Measurements from ENCODE around the gene SLC22A12. TPM values are rescaled to one million over a fixed set of nuclear protein-coding genes. Genes with fewer than 3 reads are reported as not detected.

SLC22A12 gene
- total RNA-seq, 4 donors from 2014 or later = not detected

DNA sequence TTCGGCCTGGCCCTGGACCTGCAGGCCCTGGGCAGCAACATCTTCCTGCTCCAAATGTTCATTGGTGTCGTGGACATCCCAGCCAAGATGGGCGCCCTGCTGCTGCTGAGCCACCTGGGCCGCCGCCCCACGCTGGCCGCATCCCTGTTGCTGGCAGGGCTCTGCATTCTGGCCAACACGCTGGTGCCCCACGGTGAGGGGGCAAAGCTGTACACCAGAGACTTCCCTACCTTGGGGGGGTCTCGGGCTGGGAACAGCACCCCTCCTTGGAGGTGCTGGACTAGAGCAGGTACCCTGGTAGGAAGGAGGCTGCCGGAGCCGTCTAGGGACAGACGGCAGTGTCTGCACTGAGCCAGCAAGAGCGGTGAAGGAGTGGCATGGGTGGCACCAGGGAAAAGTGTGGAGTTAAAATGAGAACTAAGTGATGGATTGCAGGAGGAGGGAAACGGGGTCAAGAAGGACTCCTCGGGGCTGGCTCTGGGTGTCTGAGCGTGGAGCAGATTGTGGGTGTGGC lies 8.7 kb downstream of the SLC22A12 start:
- no peak for DNase-seq (ENCODE audit: low spot score in 2 of 2)
- Histone ChIP-seq H3K4me1 (no peaks in the 10 kb centered on the region), H3K27ac (no peak overlapping the region), H3K36me3 (no peaks in the 10 kb centered on the region), H3K27me3 (no peaks in the 10 kb centered on the region), H3K9me3 (no peaks in the 10 kb centered on the region), H3K4me3 (no peak overlapping the region)
- TF ChIP-seq, protein P1, sequence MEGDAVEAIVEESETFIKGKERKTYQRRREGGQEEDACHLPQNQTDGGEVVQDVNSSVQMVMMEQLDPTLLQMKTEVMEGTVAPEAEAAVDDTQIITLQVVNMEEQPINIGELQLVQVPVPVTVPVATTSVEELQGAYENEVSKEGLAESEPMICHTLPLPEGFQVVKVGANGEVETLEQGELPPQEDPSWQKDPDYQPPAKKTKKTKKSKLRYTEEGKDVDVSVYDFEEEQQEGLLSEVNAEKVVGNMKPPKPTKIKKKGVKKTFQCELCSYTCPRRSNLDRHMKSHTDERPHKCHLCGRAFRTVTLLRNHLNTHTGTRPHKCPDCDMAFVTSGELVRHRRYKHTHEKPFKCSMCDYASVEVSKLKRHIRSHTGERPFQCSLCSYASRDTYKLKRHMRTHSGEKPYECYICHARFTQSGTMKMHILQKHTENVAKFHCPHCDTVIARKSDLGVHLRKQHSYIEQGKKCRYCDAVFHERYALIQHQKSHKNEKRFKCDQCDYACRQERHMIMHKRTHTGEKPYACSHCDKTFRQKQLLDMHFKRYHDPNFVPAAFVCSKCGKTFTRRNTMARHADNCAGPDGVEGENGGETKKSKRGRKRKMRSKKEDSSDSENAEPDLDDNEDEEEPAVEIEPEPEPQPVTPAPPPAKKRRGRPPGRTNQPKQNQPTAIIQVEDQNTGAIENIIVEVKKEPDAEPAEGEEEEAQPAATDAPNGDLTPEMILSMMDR (IDR thresholded peaks at IDR 0.05) = no peak
- TF ChIP-seq POLR2A (IDR thresholded peaks at IDR 0.05) (no peak), POLR2AphosphoS5 (IDR thresholded peaks at IDR 0.05) (no peak), EP300 (IDR thresholded peaks at IDR 0.05) (no peak)
- WGBS = 83% methylated on average over 8 of the region's 17 CpGs

DNA sequence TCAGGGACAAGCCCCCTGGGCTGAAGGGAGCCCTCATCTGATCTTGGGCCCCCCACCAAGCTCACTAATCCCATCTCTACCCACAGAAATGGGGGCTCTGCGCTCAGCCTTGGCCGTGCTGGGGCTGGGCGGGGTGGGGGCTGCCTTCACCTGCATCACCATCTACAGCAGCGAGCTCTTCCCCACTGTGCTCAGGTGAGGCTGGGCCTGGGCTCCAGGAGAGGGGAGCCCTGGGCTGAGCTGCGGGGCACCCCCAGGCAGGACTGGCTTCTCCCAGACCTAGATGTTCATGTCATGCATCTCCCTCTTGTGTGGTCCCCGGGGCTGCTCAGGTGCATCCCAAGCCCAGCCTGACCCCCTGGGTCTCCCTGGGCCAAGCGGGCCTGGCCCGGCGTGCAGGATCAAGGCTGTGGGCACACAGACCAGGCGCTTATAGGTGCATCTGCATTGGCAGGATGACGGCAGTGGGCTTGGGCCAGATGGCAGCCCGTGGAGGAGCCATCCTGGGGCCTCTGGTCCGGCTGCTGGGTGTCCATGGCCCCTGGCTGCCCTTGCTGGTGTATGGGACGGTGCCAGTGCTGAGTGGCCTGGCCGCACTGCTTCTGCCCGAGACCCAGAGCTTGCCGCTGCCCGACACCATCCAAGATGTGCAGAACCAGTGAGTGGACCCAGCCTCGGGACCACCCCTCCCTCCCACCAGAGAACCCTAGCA lies 9.4 kb downstream of the SLC22A12 start:
- 93% methylated on average over 8 of the region's 19 CpGs for WGBS
- TF ChIP-seq EP300 (IDR thresholded peaks at IDR 0.05) (no peak), POLR2A (IDR thresholded peaks at IDR 0.05) (no peak), POLR2AphosphoS5 (IDR thresholded peaks at IDR 0.05) (no peak)
- TF ChIP-seq, protein P1 (IDR thresholded peaks at IDR 0.05) = no peak
- DNase-seq (ENCODE audit: low spot score in 2 of 2) = no peak
- Histone ChIP-seq H3K9me3 (no peaks in the 10 kb centered on the region), H3K4me3 (no peak overlapping the region), H3K36me3 (no peaks in the 10 kb centered on the region), H3K27me3 (peaks cover under 1% of the 10 kb centered on the region), H3K27ac (no peak overlapping the region), H3K4me1 (no peaks in the 10 kb centered on the region)

GRCh38 chr11:64601605-64602465 lies 10.8 kb downstream of the SLC22A12 start:
- DNase-seq (ENCODE audit: low spot score in 2 of 2) = no peak
- WGBS = 76% methylated on average over 9 of the region's 12 CpGs
- Histone ChIP-seq H3K36me3 (no peaks in the 10 kb centered on the region), H3K27me3 (peaks cover 5% of the 10 kb centered on the region), H3K27ac (no peak overlapping the region), H3K9me3 (no peaks in the 10 kb centered on the region), H3K4me3 (no peak overlapping the region), H3K4me1 (no peaks in the 10 kb centered on the region)
- TF ChIP-seq EP300 (IDR thresholded peaks at IDR 0.05) (no peak), POLR2A (IDR thresholded peaks at IDR 0.05) (no peak), POLR2AphosphoS5 (IDR thresholded peaks at IDR 0.05) (no peak)
- TF ChIP-seq, protein P1 (IDR thresholded peaks at IDR 0.05) = no peak

DNA sequence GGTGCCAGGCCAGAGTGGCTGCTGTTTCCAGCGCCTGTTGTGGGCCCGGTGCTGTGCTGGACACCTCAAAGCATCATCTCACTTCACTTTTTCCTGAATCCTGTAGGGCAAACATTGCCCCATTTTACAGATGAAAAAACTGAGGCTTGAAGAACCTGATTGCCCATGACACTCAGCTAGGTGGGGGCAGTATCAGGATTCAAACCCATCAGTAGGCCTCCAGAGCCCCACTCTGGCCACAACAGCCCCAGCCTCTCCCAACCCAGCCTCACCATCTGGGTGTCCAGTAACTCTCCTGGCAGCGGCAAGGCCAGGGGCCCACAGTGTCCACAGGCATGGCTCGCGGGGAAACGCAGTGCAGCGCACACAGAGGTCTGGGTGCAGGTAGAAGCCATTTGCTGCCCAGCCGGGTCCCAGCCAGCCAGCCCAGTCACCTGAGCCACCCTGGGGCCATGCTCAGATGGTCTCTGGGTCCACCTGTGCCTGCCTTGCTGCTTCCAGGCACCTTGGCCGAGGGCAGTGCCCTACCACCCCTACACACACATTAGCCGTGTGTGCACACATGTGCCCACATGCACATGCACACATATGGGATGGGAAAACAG lies 11.5 kb downstream of the SLC22A12 start:
- DNase-seq (ENCODE audit: low spot score in 2 of 2) = no peak
- TF ChIP-seq POLR2AphosphoS5 (IDR thresholded peaks at IDR 0.05) (no peak), EP300 (IDR thresholded peaks at IDR 0.05) (no peak), POLR2A (IDR thresholded peaks at IDR 0.05) (no peak)
- TF ChIP-seq, protein P1 (IDR thresholded peaks at IDR 0.05) = no peak
- no peak overlapping the region for H3K4me3 ChIP-seq
- no CpG with 5 or more reads among the region's 10 CpGs for WGBS
- H3K36me3 ChIP-seq = no peaks in the 10 kb centered on the region
- peaks cover under 1% of the 10 kb centered on the region for H3K4me1 ChIP-seq
- H3K27ac ChIP-seq = no peak overlapping the region
- H3K27me3 ChIP-seq = peaks cover 12% of the 10 kb centered on the region
- no peaks in the 10 kb centered on the region for H3K9me3 ChIP-seq

Measured in suprapubic skin (tissue), 4 donors.